ENCODE measurements around the gene COX8C. TPM values are rescaled to one million over a fixed set of nuclear protein-coding genes. Genes with fewer than 3 reads are reported as not detected.

Gene COX8C
- total and polyA plus RNA-seq, 8 donors: not detected

- H3K4me1 ChIP-seq: peaks cover 0 to 24% (median 19%) of the 10 kb centered on the region in 3 donors
- H3K4me3 ChIP-seq: no peak overlapping the region
- ATAC-seq (peak in 1 of 4 donors; percentile 47), DNase-seq (no peak), FAIRE-seq (no peak)
- no peaks in the 10 kb centered on the region for H3K27me3 ChIP-seq
- no peaks in the 10 kb centered on the region for H3K9me3 ChIP-seq
- intact Hi-C loops (cut with DNase I): no loop called here
- 68 to 70% methylated on average over 2 of the region's 2 CpGs for WGBS, 2 donors
- no peaks in the 10 kb centered on the region for H3K36me3 ChIP-seq
- no peak for TF ChIP-seq CTCF (IDR thresholded peaks at IDR 0.05)
- no peak overlapping the region for H3K27ac ChIP-seq
Observed at GRCh38 chr14:93308686-93309345, 38.2 kb upstream of the COX8C start.

- Histone ChIP-seq H3K4me1 (peaks cover 0 to 24% (median 19%) of the 10 kb centered on the region in 3 donors), H3K9me3 (no peaks in the 10 kb centered on the region), H3K4me3 (no peak overlapping the region), H3K36me3 (no peaks in the 10 kb centered on the region), H3K27me3 (no peaks in the 10 kb centered on the region), H3K27ac (no peak overlapping the region)
- FAIRE-seq (no peak), ATAC-seq (peak in 1 of 4 donors; percentile 38), DNase-seq (no peak)
- no peak for TF ChIP-seq CTCF (IDR thresholded peaks at IDR 0.05)
- intact Hi-C loops (cut with DNase I): no loop called here
- WGBS, 2 donors: 67 to 72% methylated on average over 2 of the region's 2 CpGs
Observed at GRCh38 chr14:93309427-93309966, 37.5 kb upstream of the COX8C start.

- Histone ChIP-seq H3K4me1 (peaks cover 0 to 24% (median 19%) of the 10 kb centered on the region in 3 donors), H3K9me3 (no peaks in the 10 kb centered on the region), H3K4me3 (no peak overlapping the region), H3K27ac (no peak overlapping the region), H3K27me3 (no peaks in the 10 kb centered on the region), H3K36me3 (no peaks in the 10 kb centered on the region)
- FAIRE-seq (no peak), ATAC-seq (no peak), DNase-seq (no peak)
- intact Hi-C loops (cut with DNase I): no loop called here
- TF ChIP-seq CTCF (IDR thresholded peaks at IDR 0.05): no peak
- WGBS, 2 donors: 24 to 30% methylated on average over 1 of the region's 1 CpG
Observed at GRCh38 chr14:93311082-93311481, 35.9 kb upstream of the COX8C start.

- DNase-seq: no peak
- Histone ChIP-seq H3K27ac (no peak overlapping the region), H3K4me3 (no peak overlapping the region), H3K4me1 (peaks cover 0 to 13% (median 10%) of the 10 kb centered on the region in 3 donors), H3K27me3 (no peaks in the 10 kb centered on the region), H3K9me3 (no peaks in the 10 kb centered on the region), H3K36me3 (no peaks in the 10 kb centered on the region)
- TF ChIP-seq CTCF (IDR thresholded peaks at IDR 0.05): no peak
- intact Hi-C loops (cut with DNase I): no loop called here
- ATAC-seq: no peak
- no peak for FAIRE-seq
Observed at GRCh38 chr14:93315575-93315974, 31.4 kb upstream of the COX8C start.

GRCh38 chr14:93316716-93317115 lies 30.3 kb upstream of the COX8C start:
- Histone ChIP-seq H3K27me3 (no peaks in the 10 kb centered on the region), H3K4me1 (peaks cover 0 to 5% (median 3%) of the 10 kb centered on the region in 3 donors), H3K4me3 (no peak overlapping the region), H3K9me3 (no peaks in the 10 kb centered on the region), H3K36me3 (no peaks in the 10 kb centered on the region), H3K27ac (no peak overlapping the region)
- FAIRE-seq (no peak), DNase-seq (no peak), ATAC-seq (no peak)
- no peak for TF ChIP-seq CTCF (IDR thresholded peaks at IDR 0.05)
- intact Hi-C loops (cut with DNase I): no loop called here
- 68 to 69% methylated on average over 4 of the region's 4 CpGs for WGBS, 2 donors
